Vagina (tissue), 2 donors: Measurements from ENCODE around the gene SPRED1.

Experiments used
- CTCF ChIP-seq, 3 experiments: fragments of 450-650 bp in 2 of 3; fragments of 200-600 bp in 1 of 3; sonication (generic) in 1 of 3; IDR thresholded peaks; one replicate each; pipeline ENCODE4 v1.5.1; 2017 to 2019; ENCODE audit warnings: antibody characterized with exemption in 3 of 3, mild to moderate bottlenecking in 2 of 3, moderate library complexity in 2 of 3
- POLR2A ChIP-seq, 2 donors: fragments of 450-650 bp; IDR thresholded peaks; one replicate each; pipeline ENCODE4 v1.6.1; 2017; ENCODE audit warnings: antibody characterized with exemption in 2 of 2, mild to moderate bottlenecking in 2 of 2, moderate library complexity in 2 of 2

DNA sequence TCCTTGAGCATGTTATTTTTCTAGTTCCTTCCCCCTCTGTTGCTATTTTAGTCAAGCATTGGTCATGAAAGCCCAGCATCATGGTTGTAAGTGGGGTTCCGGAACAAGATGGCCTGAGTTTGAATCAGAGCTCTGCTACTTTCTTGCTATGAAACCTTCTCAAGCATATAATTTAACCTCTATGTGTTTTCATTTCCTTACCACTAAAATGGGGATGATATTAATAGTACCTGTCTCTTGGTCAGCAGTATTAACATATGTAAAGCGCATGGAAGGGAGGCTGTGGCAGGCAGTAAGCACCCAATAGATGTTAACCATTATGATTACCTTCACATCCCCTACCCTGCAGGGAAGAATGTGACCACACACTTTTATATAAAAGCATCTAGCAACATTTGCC lies 14.3 kb upstream of the SPRED1 start:
- TF ChIP-seq CTCF (IDR thresholded peaks at IDR 0.05) = no peak
- TF ChIP-seq POLR2A (IDR thresholded peaks at IDR 0.05) = no peak
